HG03558 (cell line): ENCODE data around the gene C2CD4D.

Experiments
- ATAC-seq: cut with Tn5 transposase; IDR thresholded peaks from one replicate; pipeline ENCODE4 v1.9.1; 2021; ENCODE audit warnings: moderate number of reproducible peaks; ENCODE audit not compliant: unreplicated experiment; ENCODE audit errors: extremely low read depth

Gene C2CD4D

DNA sequence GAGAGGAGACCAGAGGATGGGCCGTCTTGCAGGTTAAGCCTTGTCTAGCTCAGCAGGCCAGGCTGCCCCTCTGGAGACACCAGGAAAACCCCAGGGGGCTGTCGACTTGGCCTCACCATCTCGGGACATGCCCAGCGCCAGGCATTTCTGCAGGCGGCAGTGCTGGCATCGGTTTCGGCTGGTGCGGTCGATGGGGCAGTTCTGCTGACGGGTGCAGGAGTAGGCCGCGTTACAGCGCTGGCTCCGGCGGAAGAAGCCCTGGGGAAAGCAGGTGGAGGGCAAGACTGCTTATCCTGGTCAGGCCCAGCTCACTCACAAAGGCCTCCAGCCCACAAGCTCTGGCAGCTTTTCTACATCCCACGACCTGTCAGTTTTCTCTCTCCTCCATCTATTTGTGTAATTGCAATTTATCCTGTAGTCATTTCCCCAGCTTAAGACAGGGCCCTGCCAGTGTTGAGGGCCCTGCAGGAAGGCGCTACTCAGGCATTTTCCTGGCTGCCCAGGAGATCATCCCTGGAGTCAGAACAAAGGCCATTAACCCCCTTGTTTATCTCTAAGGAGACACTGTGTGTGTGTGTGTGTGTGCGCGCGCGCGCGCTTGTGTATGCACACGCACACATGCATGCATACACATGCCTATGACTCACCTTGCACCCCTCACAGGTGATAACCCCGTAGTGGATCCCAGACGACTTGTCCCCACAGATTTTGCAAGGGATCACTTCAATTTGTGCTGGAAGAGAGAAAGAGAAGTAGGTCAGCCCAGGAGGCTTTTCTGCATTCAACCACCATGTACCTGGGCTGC lies 22.9 kb downstream of the C2CD4D start:
- no peak for ATAC-seq

DNA sequence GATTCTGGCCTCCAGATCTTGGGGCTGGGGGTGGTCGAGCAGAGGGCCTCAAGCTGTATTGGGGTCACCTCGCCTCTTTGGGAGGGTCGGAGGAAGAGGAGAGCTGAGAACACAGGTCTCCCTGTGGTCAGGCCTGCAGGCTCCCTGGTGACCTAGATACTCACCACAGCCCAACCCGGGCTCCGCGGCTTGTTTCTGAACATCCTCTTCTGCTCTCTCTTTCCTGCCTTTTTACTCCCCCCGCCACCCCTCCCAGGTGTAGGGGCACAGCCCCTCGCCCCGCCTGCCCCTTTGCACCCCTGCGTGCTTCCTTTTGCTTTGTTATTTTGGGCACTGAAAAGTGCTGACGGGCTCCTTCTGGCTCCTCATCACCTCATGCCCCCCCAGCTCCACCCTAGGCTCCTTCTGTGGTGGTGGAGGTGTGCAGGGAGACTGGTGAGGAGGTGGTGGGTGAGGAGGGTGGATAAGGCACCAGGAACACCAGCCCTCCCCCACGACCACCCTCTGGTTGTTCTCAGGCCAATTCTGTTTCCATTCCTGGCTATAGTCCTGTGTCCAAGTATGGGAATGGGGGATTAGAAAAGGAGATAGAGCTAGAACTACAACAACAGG lies 23.8 kb downstream of the C2CD4D start:
- no peak for ATAC-seq

DNA sequence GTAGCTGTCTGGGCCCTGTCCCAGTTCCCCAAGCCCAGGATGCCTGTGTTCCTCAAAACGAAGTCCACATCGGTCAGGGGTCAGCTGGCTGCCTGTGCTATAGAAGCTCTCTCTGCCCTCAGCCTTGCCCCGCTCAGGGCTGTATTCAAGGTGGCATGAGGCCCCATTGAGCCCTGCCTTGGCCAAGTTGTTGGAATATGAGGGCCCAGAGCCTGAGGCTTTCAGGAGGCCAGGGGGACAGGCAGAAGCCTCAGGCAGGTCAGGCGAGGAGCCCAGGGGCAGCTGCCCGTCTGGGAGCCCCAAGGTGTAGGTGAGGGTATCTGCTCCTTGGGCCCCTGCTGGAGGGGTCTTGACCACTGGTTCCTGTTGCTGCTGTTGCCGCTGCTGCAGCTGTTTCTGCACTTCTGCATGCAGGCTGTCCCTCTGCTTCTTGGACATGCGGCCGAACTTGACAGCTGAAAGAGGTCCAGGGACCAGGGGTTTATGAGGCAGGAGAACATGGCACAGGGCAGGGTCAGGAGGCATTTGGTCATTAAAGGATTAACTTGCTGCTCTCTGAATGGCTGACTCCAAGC lies 24.6 kb downstream of the C2CD4D start:
- no peak for ATAC-seq

DNA sequence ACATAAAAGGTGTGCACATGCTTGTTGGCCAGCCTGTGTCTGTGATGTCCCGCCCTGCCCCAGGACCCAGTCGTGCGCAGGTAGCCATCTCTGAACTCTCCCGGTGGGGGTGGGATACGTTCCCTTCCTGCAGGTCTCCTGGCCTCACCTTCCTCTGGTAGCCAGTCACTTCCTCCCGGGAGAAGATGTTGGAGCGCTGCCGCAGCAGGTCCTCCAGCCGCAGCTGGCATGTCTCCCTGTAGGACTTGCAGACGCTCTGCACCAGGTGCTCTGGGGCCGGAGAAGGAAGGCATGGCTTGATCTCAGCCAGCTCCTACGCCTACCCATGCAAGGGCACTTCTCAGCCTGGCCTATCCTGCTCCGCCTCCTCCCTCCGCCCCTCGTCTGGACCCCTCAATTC lies 25.2 kb downstream of the C2CD4D start:
- no peak for ATAC-seq

DNA sequence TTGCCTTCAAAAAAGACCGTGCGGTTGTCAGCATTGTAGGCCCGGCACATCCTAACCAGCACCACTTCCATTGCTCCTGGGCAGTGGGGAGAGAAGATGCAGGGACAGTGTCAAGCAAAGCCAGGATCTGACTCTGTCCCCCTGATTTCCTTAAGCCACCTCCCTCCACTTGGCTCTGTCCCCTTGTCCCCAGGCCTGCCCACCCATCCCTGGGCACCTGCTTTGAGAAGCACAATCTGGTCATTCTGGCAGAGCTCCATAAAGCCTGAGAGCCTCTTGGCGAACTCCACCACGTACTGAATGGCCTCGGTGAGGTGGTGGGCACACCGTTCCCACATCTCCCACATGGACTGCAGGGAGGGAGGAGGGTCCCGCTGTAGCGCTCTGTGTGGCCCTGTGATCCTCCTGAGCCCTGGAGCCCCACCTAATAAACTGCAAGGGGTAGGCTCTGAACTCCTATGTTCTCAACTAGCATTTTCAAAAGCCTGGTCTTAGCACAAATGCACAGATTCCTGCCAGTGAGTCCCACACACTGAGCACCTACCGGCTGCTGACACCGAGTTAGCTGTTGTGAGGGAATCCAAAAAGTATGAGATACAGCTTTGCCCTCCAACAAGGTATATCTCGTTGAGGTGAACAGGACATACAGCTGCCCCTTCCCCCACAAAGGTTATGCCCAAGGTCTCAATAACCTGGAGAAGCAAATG lies 26.2 kb downstream of the C2CD4D start:
- no peak for ATAC-seq

DNA sequence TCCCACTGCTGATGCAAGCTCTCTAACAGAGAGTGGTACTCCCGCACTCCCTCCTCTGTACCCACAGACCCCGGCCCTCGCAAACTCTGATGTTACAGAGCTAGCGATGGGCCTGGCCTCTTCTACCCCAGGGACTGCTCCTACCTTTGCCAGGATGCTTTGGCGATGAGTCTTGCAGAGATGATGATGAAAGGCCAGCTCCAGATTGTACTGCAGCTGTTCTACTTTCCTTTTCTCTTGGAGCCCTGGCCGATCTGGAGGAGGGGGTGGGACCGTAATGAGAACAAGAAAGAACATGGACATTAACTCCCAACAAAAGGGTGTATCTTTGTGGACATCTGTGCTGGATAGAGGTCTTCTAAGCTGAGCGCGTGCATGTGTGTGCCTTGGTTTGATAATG lies 28.4 kb downstream of the C2CD4D start:
- no peak for ATAC-seq

DNA sequence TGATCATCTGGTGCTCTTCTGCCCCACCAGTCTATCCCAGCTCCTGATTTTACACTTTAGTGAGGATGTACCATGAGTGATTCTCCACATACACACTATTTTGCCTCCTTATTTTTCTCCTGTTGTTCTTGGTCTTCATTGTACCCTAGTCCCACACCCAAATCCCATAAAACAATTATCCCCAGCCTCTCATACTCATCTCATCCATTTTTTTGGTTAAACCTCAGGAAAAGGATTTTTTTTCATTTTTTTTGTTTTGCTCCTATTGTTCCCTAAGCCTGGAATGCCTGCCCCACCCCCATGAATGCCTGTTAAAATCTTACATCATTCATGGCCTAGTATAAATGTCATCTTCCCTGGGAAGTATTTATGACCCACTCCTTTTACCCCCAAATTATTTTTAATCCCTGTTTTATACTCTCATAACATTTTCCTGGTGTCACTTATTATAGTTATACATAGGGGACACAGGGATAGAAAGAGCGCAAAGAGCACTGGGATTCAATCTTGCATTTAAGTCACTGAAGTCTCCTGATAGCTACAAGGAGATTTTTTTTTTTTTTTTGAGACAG lies 29.5 kb downstream of the C2CD4D start:
- ATAC-seq: no peak

DNA sequence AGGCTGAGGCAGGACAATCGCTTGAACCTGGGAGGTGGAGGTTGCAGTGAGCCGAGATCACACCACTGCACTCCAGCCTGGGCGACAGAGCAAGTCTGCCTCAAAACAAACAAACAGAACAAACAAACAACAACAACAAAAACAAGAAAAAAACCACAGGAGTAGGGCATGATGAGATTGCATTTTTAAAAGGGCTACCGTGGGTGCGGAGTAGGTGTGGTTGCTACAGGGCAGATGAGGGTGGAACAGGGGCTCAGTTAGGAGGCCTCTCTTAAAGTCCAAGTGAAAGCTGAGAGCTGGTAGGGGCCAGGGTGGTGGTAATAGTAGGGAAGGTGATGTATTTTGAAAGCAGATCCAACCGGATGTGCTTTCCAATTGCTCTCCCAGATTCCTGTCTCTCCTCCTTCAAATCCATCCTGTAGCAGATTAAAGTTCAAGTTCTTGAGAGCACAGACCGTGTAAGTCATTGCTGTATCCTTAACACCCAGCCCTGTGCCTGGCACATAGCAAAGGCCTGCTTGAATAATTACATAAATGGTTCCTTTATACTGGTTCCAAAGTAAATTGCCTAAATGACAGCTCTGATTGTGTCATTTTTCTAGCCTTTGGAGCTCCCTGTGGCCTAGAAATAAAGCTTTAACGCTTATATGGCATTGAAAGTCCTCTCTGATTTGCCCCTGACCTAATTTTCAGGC lies 30.2 kb downstream of the C2CD4D start:
- no peak for ATAC-seq

DNA sequence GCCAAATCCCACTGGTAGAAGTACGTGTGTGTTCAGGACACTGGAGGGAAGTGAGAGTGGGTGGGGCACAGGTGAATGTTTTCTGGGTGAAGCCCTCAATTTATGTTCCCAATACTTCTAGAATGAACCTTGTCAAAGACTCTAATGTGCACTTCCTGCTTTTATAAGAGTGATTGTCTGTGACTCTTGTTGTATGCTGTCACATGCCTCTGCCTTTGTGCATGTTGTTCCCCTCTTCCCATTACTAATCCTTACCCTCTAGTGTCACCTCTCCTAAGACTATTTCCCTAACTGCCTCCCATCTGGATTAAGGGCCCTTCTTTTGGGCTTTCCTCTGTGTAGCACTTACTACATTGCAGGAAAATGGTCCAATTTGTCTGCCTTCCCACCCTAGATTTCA lies 31.9 kb downstream of the C2CD4D start:
- ATAC-seq: no peak

DNA sequence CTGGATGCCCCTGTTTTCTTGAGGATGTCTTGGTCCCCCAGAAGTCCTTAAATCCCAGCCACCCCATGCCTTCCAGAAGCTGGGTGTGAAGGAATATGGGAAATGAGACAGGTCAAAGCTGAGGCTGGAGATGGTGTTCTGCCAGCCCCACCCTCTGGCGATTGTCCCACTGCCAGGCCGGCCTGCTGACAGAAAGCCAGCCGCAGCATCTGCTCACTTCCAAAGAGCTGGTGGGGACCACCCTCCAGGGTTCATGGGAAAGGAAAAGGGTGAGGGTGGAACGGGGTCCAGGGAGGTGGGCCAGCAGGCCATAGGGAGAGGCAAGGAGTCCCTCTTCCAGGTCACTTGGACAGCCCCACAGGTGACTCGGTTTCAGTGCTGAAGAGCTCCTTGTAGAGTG lies 32.5 kb downstream of the C2CD4D start:
- ATAC-seq: no peak

DNA sequence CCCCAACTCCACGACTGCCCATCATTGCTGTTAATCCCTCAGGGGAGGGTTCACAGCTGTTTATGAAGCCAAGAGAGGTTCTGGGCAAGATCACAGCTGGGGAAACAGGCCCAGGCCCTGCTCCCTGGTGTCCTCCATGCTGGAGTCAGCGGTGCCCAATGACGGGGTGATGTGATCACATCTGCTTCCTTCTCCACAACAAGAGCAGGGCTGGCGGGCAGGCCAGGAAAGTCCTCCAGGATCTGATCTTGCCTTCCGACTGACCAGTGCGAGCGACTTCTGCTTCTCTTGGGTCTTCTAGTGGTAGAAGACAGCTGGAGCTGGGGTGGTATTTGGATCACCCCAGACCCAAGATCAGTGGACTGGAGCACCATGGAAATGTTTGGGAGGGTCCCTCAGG lies 33.5 kb downstream of the C2CD4D start:
- ATAC-seq: no peak

DNA sequence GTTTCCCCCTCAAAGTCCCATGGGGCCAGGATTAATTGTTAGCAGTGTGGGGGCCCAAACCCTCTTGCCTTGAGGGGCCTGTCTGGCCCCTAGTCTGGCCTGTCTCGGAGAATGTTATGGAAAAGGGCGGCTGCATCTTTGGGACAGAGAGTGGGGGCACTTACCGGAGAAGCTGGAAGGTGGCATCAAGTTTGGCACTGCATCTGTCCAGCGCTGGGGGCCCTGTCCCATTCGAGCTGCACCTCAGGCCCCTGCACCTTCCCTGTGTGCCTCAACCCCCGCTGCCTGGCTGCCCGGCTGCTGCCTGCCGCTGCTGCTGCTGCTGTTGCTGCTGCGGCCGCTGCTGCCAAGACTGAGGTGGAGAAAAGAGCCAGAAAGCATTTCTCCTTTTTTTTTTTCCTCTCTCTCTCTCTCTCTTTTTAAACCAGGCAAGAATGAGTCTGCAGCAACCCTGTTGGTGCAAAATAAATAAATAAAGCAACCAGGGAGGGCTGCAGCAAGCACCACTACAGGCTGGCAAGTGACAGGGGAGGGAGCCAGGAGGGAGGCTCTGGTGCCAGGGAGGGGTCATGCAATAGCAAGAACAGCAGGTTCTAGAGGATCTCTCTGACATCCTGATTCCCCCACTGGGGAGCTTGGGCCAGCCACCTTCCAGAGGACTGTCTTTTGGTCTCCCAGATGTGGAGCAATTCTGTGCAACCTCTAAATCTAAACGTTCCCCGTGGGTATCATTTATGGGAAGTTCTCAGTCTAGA lies 34.4 kb downstream of the C2CD4D start, which contains the start of gene LINGO4:
Gene LINGO4 (minus strand): TSS at position 354 of the 755 bp plus-strand sequence. CDS start 2,715 bp downstream, outside the sequence.
- ATAC-seq: no peak

DNA sequence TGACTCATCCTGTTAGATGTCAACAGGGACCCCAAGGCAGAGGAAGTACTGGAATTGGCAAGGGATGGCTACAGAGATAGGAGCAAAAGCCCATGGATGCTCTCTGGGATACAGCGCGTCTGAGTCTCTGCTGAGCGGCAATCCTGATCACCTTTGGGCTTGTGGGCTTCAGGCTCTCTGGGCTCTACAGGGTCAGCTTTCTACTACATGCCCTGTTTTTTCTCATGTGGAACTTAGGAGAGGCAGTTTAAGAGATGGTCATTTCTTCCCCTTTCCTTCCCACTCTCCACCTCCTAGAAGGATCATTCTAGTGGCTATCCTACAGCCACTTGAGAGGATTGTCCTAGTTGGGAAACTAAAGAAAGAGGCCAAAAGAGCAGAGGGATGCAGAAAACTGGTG lies 35.7 kb downstream of the C2CD4D start:
- no peak for ATAC-seq

DNA sequence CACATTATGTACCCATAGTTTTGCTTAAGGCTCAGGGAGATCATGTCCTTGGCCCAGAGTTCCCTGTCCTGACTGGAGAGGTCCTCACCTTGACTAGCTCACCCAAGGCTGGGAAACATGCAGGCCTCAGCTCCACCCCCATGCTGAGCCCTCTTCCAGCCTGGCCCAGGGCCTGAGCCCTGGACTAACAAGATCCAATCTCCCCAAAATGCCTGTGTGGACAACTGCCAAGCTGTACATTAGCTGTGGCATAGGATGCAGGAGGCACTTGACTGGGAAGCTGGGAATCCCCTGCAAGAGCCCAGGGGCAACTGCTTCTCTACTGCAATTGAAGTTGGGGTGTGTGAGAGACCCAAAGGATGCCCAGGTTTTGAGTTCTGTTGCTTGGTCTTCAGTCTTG lies 36.5 kb downstream of the C2CD4D start:
- ATAC-seq: no peak

DNA sequence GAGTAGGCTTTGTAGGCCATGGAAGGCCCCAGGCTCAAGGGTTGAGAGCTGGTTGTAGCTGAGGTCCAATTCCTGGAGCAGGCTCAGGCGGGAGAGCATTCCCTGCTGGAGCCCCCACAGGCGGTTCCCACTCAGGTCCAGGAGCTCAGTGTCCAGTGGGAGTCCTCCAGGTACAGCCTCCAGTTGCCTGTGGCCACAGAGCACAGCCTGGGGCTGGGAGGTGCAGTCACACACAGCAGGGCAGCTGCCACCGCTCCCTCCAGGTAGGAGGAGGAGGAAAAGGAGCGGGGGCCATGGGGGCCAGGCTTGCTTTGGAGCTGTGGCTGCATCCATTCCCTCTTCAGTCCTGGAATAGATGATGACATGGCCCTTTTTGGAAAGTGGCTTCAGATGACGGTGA lies 37.2 kb downstream of the C2CD4D start:
- no peak for ATAC-seq

DNA sequence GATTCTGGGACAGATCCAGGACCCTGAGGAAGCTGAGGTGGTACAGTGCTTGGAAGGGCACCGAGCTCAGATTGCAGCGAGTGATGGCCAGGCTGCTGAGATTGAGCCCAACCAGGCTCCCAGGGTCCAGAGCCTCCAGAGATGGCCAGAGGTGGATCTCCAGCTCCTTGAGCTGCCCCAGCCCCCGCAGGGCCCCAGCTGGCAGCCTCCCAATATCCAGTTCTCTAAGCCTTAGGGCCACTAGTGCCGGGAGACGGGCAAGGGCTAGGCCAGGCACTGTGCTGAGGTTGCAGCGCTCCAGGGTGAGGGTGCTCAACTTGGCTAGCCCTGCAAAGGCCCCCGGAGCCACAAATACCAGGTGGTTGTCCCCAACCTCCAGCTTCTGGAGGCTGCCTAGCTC lies 37.8 kb downstream of the C2CD4D start:
- no peak for ATAC-seq

DNA sequence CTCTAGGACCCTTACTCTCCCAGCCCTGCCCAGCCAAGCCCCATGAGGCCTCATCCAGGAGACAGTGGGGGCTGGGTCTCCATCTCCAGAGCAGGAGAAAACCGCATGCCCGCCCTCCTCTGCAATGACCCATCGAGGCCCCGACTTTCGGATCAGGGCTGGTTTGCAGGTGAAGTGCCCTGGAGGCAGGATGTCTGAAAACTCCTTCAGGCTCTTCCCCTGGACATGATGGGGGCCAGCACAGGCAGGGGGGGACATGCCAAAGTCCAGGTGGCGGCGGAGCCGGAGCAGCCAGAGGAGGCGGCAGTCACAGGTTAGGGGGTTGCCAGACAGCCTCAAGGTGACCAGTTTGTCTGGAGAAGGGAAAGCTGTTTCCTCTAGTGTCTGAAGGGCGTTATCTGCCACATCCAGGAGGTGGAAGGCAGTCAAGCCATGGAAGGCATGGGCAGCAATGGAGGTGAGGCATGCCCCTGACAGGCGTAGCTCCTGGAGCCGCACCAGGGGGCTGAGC lies 38.3 kb downstream of the C2CD4D start:
- ATAC-seq: no peak

DNA sequence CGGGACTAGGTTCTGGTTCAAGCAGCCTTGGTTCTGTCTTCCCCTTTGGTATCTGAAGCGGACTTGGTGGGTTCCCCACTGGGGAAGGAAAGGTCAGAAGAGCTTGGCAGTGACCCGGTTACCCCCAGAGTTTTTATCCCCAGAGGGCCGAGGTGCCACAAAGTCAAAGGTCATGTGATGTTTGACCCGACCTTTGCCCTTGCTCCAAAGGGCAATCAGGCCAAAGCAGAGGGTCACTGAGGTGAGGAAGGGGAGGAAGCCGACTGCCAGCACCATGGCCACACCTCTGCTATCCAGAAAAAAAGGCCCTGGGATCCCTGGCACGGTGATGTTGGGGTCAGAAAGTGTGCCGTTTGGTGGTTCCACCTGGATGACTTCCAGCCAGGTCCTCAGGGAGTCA lies 38.8 kb downstream of the C2CD4D start:
- no peak for ATAC-seq
